GM20000 (cell line): ENCODE results near the gene FAM181A.

Source experiments
- DNase-seq: peaks from one replicate; pipeline ENCODE4 v3.0.0; 2012; ENCODE audit warnings: low spot score
- TF ChIP-seq, protein P1 (sequence below): IDR thresholded peaks from 2 replicates; pipeline ENCODE4 v1.5.1; 2012; ENCODE audit warnings: mild to moderate bottlenecking, control low read depth; ENCODE audit errors: extremely low read depth, missing control alignments

The FAM181A gene

DNA sequence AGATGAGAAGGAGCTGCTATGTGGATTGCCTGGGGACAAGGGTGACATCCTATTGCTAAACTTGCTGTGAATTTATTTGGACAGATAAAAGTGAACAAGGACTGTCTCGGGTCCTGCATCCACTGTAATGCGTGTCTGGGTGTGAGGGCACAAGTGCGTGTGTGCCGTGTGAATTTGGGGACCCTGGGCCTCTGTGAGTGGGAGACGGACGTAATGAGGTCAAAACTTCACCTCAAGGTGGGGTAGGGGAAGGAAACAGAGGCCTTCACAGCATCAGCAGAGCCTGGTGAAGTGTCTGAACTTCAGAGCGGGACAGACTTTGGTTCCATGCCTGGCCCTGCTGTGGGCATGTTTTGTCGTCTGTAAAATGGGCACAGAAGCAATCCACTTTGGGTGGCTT lies 34.5 kb downstream of the FAM181A start:
- DNase-seq: no peak
- TF ChIP-seq, protein P1, sequence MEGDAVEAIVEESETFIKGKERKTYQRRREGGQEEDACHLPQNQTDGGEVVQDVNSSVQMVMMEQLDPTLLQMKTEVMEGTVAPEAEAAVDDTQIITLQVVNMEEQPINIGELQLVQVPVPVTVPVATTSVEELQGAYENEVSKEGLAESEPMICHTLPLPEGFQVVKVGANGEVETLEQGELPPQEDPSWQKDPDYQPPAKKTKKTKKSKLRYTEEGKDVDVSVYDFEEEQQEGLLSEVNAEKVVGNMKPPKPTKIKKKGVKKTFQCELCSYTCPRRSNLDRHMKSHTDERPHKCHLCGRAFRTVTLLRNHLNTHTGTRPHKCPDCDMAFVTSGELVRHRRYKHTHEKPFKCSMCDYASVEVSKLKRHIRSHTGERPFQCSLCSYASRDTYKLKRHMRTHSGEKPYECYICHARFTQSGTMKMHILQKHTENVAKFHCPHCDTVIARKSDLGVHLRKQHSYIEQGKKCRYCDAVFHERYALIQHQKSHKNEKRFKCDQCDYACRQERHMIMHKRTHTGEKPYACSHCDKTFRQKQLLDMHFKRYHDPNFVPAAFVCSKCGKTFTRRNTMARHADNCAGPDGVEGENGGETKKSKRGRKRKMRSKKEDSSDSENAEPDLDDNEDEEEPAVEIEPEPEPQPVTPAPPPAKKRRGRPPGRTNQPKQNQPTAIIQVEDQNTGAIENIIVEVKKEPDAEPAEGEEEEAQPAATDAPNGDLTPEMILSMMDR: no peak

- peak; percentile 68 for DNase-seq
- TF ChIP-seq, protein P1: no peak
Measured at GRCh38 chr14:93962701-93963601, 35.8 kb downstream of the FAM181A start.

GRCh38 chr14:93963692-93964091 lies 36.5 kb downstream of the FAM181A start:
- DNase-seq: no peak
- TF ChIP-seq, protein P1: no peak

DNA sequence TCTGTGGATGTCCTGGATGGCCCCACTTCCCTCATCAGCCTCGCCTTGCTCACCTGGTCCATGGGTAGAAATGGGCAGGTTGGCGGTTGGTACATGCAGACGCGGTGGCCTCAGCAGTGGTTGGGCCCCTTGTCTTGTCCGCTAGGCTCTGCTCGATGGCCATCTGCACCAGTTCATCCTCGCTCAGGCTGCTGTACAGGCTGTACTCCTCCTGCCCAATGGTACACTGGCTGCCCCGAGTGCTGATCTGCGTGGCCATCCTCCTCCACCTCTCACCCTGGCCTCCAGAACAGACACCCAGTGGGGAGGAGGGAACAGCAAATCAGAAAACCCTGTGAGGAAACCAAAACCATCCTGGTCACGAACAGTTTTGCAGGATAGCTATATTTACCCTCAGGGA lies 37.1 kb downstream of the FAM181A start:
- TF ChIP-seq, protein P1: no peak
- no peak for DNase-seq

GRCh38 chr14:93964820-93965286 lies 37.7 kb downstream of the FAM181A start:
- no peak for DNase-seq
- TF ChIP-seq, protein P1: no peak

DNA sequence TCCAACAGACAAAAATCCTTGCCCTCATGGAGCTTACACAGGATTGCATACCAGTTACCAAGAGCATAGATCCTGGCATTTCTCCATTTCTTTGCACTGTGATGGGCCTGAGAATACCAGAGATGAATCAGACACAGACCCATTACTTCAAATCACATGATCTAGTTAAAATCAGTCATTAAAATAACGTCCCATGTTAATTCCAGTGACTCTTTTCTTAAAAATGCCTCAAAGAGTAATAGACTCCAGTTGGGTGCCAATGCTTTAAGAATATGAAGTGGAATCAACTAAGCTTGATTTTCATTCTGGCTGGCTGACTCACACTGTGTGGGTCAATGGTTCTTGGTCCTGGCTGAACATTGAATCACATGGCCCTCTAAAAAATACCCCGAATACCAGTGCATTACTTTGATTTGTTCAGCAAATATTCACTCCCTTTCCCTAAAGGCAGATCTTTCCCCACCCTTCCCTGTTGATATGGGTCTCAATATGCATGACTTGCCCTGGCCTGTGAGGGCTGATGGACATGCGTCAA lies 38.2 kb downstream of the FAM181A start:
- no peak for DNase-seq
- TF ChIP-seq, protein P1: no peak

DNA sequence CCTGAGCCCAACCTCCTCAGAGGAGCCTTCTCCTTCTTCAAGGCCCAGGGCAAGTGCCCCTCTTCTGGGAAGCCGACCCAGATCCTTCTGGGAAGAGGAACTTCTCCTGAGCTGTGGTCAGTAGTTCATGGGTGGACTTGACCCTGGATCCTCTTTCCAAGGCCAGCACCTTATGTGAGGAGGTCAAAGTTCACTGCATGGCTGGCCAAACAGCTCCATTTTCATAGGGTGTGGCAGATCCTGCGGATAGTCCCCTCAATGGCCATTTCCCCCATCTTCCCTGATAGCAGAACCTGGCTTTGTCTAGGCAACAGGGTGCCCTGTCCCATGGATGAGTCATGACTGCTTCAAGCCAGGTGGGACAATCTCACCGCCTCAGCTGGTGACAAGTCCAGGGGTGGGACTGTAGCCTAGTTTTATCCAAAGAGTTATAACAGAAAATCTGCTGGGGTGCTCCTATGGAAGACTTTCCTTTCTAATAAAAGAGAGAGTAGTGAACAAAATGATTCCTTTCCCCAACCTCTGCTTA lies 38.9 kb downstream of the FAM181A start:
- TF ChIP-seq, protein P1: no peak
- no peak for DNase-seq
